ENCODE measurements around the gene FMC1.

DNA sequence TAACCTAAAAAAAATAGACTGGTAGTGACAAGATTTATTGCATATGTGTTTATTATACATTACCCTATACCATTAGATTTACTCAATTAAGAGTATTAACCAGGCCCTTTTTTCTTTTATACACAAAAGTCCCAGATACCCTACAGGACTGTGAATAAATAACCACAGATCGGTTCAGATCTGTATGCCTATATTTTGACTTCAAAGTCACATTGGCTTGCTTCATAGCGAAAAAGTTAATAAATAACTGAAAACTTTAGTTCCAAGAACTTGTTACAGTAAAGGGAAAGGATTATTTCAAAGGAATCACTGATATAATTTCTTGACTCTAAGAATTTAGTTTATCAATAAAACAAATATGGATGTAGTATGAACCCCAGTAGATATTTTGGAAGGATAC lies 41.8 kb upstream of the FMC1 start:
- no peak for TF ChIP-seq CTCF (IDR thresholded peaks at IDR 0.05; ENCODE audit: low read depth, low read length)
- TF ChIP-seq EZH2phosphoT487 (IDR thresholded peaks at IDR 0.05; ENCODE audit: low read depth), result no peak

Measured in OCI-LY3 (cell line).